ENCODE results near the gene ZNF358.

The ZNF358 gene

GRCh38 chr19:7549429-7550148 is 33.7 kb downstream of the ZNF358 start:
- Histone ChIP-seq H3F3A (ENCODE audit: control insufficient read depth, insufficient read depth) (0 out of 2 replicates have a peak, but pooled peaks cover 2% of the 10 kb centered on the region), H3K9me2 (replicated peaks; ENCODE audit: control insufficient read depth, low read length) (no peaks in the 10 kb centered on the region), H3K4me1 (ENCODE audit: control insufficient read depth, low read length) (no peaks in the 10 kb centered on the region), H3K79me2 (ENCODE audit: control insufficient read depth, low read length) (no peaks in the 10 kb centered on the region), H3K4me2 (ENCODE audit: low read length) (no peak overlapping the region), H3K27me3 (ENCODE audit: control insufficient read depth, low read length) (no peaks in the 10 kb centered on the region), H3K4me3 (ENCODE audit: low read length) (no peak overlapping the region), H4K20me1 (ENCODE audit: control insufficient read depth, insufficient read depth, low read depth, low read length) (no peaks in the 10 kb centered on the region), H3K27ac (ENCODE audit: low read depth, low read length) (no peak overlapping the region), H3K9me3 (ENCODE audit: control insufficient read depth, insufficient read depth, low read length) (no peaks in the 10 kb centered on the region), H3K36me3 (ENCODE audit: control insufficient read depth, low read length) (peaks cover 10% of the 10 kb centered on the region; the same call in 1 of the 2 replicates)
- TF ChIP-seq CTCF (IDR thresholded peaks at IDR 0.05; ENCODE audit: low read depth, low read length, poor library complexity, severe bottlenecking), result no peak
- TF ChIP-seq EZH2phosphoT487 (IDR thresholded peaks at IDR 0.05; ENCODE audit: borderline replicate concordance, low read length), result no peak

GRCh38 chr19:7550169-7550770 is 34.4 kb downstream of the ZNF358 start:
- no peak overlapping the region for H3K27ac ChIP-seq (ENCODE audit: low read depth, low read length)
- no peaks in the 10 kb centered on the region for H3K9me3 ChIP-seq (ENCODE audit: control insufficient read depth, insufficient read depth, low read length)
- H3K79me2 ChIP-seq (ENCODE audit: control insufficient read depth, low read length), result no peaks in the 10 kb centered on the region
- no peaks in the 10 kb centered on the region for H3K4me1 ChIP-seq (ENCODE audit: control insufficient read depth, low read length)
- 0 out of 2 replicates have a peak, but pooled peaks cover 2% of the 10 kb centered on the region for H3F3A ChIP-seq (ENCODE audit: control insufficient read depth, insufficient read depth)
- H3K4me3 ChIP-seq (ENCODE audit: low read length), result no peak overlapping the region
- H3K4me2 ChIP-seq (ENCODE audit: low read length), result no peak overlapping the region
- TF ChIP-seq CTCF (IDR thresholded peaks at IDR 0.05; ENCODE audit: low read depth, low read length, poor library complexity, severe bottlenecking) (no peak), EZH2phosphoT487 (IDR thresholded peaks at IDR 0.05; ENCODE audit: borderline replicate concordance, low read length) (no peak)
- H3K9me2 ChIP-seq (replicated peaks; ENCODE audit: control insufficient read depth, low read length), result no peaks in the 10 kb centered on the region
- peaks cover 16% of the 10 kb centered on the region; the same call in 1 of the 2 replicates for H3K36me3 ChIP-seq (ENCODE audit: control insufficient read depth, low read length)
- H3K27me3 ChIP-seq (ENCODE audit: control insufficient read depth, low read length), result no peaks in the 10 kb centered on the region
- H4K20me1 ChIP-seq (ENCODE audit: control insufficient read depth, insufficient read depth, low read depth, low read length), result no peaks in the 10 kb centered on the region

- Histone ChIP-seq H3K4me3 (ENCODE audit: low read length) (no peak overlapping the region), H3F3A (ENCODE audit: control insufficient read depth, insufficient read depth) (no peaks in the 10 kb centered on the region), H3K27ac (ENCODE audit: low read depth, low read length) (no peak overlapping the region), H3K79me2 (ENCODE audit: control insufficient read depth, low read length) (no peaks in the 10 kb centered on the region), H3K9me2 (replicated peaks; ENCODE audit: control insufficient read depth, low read length) (no peaks in the 10 kb centered on the region), H3K27me3 (ENCODE audit: control insufficient read depth, low read length) (no peaks in the 10 kb centered on the region), H3K4me1 (ENCODE audit: control insufficient read depth, low read length) (no peaks in the 10 kb centered on the region), H3K4me2 (ENCODE audit: low read length) (no peak overlapping the region), H3K36me3 (ENCODE audit: control insufficient read depth, low read length) (peaks cover 20% of the 10 kb centered on the region; the same call in 1 of the 2 replicates), H4K20me1 (ENCODE audit: control insufficient read depth, insufficient read depth, low read depth, low read length) (no peaks in the 10 kb centered on the region), H3K9me3 (ENCODE audit: control insufficient read depth, insufficient read depth, low read length) (no peaks in the 10 kb centered on the region)
- TF ChIP-seq CTCF (IDR thresholded peaks at IDR 0.05; ENCODE audit: low read depth, low read length, poor library complexity, severe bottlenecking) (no peak), EZH2phosphoT487 (IDR thresholded peaks at IDR 0.05; ENCODE audit: borderline replicate concordance, low read length) (no peak)
Observed at GRCh38 chr19:7550987-7551761, 35.3 kb downstream of the ZNF358 start.

All from DOHH2 (cell line).